Dedifferentiated amniotic fluid mesenchymal stem cell (primary cell): ENCODE results near the gene ABHD3.
A peak's percentile ranks its signal among the peaks of the same experiment; 100 is the strongest.
"Not testable (repeated sequence)": the region's sequence is repeated elsewhere in the genome, so short reads cannot be mapped to it uniquely, and the experiment has no call there.

Experiments
- DNase-seq: peaks from one replicate; pipeline ENCODE4 v3.0.0-alpha.2; 2016; ENCODE audit errors: extremely low spot score

Gene ABHD3

DNA sequence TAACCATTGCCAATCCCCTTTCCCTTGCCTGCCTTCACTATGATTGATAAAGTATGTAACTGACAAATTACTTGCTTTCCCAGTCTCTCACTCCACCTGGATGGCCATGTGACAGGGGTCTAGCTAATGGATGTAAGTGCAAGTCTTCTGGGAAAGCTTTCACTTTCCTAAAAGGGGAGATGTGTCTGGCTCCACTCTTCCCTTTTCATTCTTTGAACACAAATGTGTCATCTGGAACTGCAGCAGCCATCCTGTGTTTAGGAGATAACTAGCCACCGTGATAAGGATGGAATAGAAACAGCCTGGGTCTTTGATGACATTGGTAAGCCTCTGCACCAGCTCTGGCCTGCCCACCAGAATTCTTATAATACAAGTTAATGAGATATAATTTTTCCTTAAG lies 54.3 kb downstream of the ABHD3 start:
- no peak for DNase-seq

DNA sequence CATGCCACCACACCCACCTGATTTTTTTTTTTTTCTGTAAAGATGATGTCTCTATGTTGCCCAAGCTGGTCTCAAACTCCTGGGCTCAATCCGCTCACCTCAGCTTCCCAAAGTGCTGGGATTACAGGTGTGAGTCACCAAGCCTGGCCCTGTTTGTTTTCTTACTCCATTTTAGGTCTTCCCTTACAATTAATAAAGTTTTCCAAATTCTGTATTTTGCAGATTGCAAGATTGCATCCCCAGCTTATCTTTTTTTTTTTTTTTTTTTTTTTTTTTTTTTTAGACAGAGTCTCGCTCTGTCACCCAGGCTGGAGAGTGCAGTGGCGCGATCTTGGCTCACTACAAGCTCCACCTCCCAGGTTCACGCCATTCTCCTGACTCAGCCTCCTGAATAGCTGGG lies 64.2 kb downstream of the ABHD3 start:
- DNase-seq: not testable (repeated sequence)

- DNase-seq: no peak
These were observed 65.8 kb downstream of the ABHD3 start for GRCh38 chr18:21638822-21639221.

DNA sequence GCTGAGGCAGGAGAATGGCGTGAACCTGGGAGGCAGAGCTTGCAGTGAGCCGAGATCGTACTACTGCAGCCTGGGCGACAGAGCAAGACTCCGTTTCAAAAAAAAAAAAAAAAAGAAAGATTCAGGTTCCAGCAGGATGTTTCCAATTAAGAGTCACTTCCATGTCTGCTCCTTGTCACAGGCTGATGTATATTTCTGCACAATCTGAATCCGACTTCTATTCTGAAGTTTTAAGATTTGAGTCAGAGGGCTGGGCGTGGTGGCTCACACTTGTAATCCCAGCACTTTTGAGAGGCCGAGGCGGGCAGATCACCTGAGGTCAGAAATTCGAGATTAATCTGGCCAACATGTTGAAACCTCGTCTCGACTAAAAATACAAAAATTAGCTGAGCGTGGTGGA lies 67.8 kb downstream of the ABHD3 start:
- no peak for DNase-seq

DNA sequence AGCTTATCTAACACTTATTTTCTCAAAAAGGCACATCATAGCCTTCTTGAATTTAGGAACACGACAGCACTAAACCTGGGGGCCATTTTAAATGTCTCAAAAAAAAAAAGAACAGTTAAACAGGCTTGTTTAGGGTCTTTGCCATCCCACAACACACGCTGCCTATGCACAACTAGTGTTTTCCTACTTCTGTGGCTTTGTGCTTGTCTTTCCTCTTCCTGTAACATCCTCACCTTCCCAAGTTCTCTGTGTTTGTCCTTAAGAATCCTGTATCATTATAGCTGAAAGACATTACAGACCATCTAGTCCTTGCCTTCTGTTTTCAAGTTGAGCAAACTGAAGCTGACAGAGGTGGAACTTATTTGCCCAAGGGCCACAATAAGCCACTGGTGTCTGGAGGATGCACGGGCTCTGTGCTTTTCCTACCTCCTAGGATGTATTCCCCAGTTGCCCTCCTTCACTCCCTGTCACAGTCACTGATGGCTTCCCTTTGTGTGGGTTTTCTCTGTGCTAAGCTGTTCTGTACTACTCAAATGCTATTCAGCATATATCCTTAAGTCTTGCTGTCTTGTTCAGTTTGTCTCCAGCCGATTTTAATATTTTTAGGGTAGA lies 69.9 kb downstream of the ABHD3 start:
- no peak for DNase-seq

GRCh38 chr18:21632393-21632792 lies 72.2 kb downstream of the ABHD3 start:
- no peak for DNase-seq

DNA sequence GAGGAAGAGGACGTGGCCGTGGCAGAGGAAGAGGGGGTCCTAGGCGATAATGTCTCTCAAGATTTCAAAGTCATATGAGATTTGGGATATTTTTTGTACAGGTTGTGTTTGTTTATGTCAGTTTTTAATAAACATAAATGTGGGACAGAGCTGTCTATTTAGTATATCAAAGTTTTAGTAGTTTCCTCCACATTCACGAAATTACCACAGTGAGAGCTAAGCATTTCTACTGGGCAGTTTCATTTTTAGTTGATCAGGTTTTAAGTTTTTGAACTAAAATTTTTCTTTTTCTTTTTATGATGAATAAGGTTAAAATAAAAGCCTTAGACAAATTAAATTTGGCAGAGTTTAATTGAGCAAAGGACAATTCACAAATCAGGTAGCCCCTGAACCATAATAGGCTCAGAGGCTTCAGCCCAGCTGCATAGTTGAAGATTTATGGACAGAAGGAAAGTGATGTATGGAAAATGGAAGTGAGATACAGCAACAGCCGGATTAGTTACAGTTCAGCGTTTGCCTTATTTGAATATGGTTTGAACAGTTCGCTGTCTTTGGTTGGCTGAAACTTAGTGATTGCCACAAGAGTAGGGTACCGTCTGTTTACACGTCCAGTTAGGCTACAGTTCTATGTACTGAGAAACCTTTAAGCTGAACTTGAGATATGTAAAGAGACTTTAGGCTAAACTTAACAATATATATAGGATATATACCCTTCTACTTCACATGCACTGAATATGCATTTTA lies 75.3 kb downstream of the ABHD3 start:
- no peak for DNase-seq

GRCh38 chr18:21621640-21622039 lies 82.9 kb downstream of the ABHD3 start:
- not testable (repeated sequence) for DNase-seq

DNA sequence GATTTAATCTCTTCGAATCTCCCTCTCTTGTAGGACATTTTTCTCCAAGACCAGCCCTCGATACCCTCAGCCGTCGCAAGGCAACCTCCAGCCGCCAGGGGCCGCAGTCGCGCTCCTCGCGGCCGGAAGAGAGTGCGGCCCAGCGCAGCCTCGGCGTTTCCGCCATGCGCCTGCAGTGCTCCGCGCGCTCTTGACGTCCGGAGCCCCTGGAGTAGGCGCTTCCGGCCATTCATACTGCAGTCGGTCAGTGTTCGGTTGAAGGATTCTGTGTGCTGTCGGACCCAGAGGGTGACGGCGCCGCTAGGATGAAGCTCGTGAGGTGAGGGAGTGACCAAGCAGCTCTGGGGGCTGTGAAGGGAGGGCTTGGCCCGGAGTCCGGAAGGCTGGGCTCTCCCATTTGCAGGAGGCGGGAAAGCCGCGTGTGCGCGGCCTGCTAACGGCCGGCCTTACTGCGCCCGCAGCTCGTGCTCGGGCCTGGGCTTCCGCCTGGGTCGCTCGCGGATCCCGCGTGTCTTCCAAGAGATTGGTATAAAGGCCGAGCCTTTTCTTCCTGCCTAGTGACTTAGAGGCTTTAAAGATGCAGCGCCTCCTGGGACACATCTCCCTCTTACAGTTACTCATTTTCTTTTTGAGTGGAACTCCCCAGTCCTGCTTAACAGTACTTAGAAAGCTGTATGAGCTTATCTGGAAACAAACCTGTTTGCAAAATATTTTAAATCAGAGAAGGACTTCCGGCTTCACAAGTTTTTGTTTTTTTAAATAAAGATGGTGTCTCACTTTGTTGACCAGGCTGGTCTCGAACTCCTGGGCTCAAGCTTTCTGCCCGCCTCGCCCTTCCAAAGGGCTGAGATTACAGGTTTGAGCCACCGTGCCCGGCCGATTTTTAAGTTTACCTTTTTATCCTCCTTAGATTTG lies 92.2 kb downstream of the ABHD3 start, which contains the start of gene SNRPD1:
Gene SNRPD1, plus strand, starts transcription at position 190 of the 915 bp plus-strand sequence. Its CDS starts 116 bp downstream, at position 306.
- peak; percentile 88 for DNase-seq

DNA sequence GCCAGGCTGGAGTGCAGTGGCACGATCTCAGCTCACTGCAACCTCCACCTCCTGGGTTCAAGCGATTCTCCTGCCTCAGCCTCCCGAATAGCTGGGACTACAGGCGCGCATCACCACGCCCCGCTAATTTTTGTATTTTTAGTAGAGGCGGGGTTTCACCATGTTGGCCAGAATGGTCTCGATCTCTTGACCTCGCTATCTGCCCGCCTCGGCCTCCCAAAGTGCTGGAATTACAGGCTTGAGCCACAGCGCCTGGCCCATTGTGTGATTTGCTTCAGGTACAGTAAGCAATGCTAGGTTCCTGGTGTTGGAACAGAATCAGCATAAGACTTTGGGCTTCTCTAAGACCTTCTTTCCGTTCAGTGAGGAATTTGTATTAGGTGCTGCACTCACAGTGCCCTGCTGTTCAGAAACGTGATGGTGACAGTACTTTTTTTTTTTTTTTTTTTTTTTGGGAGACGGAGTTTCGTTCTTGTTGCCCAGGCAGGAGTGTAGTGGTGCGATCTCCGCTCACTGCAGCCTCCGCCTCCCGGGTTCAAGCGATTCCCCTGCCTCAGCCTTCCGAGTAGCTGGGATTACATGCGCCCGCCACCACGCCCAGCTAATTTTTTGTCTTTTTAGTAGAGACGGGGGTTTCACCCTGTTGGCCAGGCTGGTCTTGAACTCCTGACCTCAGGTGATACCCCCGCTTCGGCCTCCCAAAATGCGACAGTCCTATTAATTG lies 93.0 kb downstream of the ABHD3 start:
- DNase-seq: not testable (repeated sequence)

DNA sequence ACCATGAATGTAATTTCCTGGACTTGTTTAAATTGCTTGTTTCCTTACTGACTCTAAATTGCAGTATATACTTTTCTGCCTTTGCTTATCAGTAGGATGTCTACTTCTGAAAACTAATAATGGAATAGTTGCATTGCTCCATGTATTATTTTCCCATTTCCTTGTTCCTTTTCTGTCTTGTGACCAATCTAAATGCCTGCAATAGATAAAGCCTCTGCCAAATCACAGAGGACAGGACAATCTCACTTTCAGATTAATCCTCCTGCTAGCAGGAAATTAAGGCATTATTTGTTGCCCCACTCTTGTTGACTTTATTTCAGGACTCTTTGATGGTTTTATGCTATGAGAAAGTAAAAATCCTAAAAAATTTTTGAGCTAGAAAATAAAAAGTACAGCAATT lies 99.4 kb downstream of the ABHD3 start:
- DNase-seq: no peak

DNA sequence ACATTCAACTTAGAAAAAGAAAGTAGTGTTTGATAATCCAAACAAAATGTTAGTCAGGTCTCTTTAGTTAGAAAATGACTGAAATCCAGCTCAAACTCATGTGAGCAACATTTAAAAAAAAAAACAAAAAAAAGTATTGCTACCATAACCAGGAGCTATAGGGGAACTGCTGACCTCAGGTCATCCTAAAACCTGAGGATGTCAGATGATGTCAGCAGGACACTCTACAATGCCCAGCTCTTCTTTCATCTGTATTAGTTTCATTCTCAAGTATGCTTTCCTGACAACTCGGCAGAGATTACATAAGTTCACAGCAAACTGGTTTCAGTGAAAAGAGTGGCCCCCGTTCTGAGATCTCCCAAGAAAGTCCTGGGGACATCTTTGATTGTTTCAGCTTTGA lies 99.9 kb downstream of the ABHD3 start:
- DNase-seq: no peak

- no peak for DNase-seq
These were observed 102.3 kb downstream of the ABHD3 start for GRCh38 chr18:21602299-21602587.
